ENCODE data around the gene UBE2D4. TPM values are rescaled to one million over a fixed set of nuclear protein-coding genes. Genes with fewer than 3 reads are reported as not detected.
A peak's percentile ranks its signal among the peaks of the same experiment; 100 is the strongest.
"Not testable (repeated sequence)": the region's sequence is repeated elsewhere in the genome, so short reads cannot be mapped to it uniquely, and the experiment has no call there.

Gene UBE2D4
- total and polyA plus RNA-seq, 4 experiments from 2014 or later, result 10.9 to 21.9 (median 13.8) TPM

DNA sequence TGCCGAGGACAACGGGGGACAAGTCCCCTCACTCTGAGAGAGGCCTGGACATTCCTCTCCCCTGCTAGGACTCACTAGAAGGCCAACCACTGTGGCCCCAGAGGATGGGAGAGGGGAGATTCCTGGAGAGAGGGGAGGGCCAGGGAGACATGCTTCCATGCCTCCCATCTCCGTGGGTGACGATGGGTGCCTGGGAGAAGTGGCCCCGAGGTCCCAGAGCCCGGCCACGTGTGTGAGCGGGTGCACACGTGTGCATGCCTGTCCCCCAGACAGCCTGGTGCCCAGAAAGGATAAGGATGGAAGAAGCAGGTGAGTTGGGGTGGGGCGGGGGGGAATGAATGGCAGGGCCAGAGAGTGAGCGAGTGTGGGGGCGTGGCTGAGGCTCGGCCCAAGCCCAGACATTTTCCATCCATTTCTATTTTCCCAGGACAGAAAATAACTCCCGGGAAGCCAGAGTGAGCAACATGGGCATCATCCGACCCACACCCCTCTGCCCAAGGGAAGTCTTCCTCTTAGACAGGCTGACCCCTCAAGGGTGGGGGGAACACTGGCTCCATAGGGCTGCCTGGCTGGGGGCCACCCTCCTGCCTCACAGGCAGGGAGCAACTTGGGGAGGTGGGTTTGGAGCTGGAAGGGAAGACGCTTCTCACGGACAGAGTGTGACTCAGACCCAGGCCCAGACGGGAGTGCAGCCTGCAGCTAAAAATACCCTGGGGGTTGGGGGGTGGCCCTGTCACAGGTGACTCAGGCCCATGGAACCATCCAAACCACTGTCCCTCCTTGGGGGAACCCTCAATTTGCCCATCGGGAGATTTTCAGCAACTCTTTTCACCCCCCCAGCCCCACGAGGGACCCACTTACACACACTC lies 42.2 kb downstream of the UBE2D4 start:
- intact Hi-C loops (cut with micrococcal nuclease); H3K4me3 ChIP-seq (ENCODE audit: low read length in 2 of 2); H3K9me3 Mint-ChIP-seq; H3K4me1 ChIP-seq (ENCODE audit: insufficient read depth, low read length); H3K36me3 ChIP-seq (ENCODE audit: insufficient read depth, low read length); H3K4me3 Mint-ChIP-seq; H3K4me1 Mint-ChIP-seq; H3K9me3 ChIP-seq (ENCODE audit: control insufficient read depth in 1 of 2, low read length in 2 of 2); H3K27me3 Mint-ChIP-seq; H3K27ac Mint-ChIP-seq; H3K27me3 ChIP-seq (ENCODE audit: insufficient read depth, low read length); DNase-seq; CTCF ChIA-PET (ENCODE audit: partially characterized antibody); H3K36me3 Mint-ChIP-seq; H3K27ac ChIP-seq (ENCODE audit: low read depth, low read length); POLR2A ChIA-PET (ENCODE audit: partially characterized antibody): not testable (repeated sequence)

- H3K9me3 ChIP-seq (ENCODE audit: control insufficient read depth in 1 of 2, low read length in 2 of 2); CTCF ChIA-PET (ENCODE audit: partially characterized antibody); H3K4me3 Mint-ChIP-seq; POLR2A ChIA-PET (ENCODE audit: partially characterized antibody); H3K36me3 ChIP-seq (ENCODE audit: insufficient read depth, low read length); H3K4me1 Mint-ChIP-seq; H3K27ac ChIP-seq (ENCODE audit: low read depth, low read length); DNase-seq; H3K27ac Mint-ChIP-seq; H3K27me3 ChIP-seq (ENCODE audit: insufficient read depth, low read length); intact Hi-C loops (cut with micrococcal nuclease); H3K9me3 Mint-ChIP-seq; H3K36me3 Mint-ChIP-seq; H3K27me3 Mint-ChIP-seq; H3K4me1 ChIP-seq (ENCODE audit: insufficient read depth, low read length); H3K4me3 ChIP-seq (ENCODE audit: low read length in 2 of 2): not testable (repeated sequence)
These were observed 43.4 kb downstream of the UBE2D4 start for GRCh38 chr7:43969586-43969985.

DNA sequence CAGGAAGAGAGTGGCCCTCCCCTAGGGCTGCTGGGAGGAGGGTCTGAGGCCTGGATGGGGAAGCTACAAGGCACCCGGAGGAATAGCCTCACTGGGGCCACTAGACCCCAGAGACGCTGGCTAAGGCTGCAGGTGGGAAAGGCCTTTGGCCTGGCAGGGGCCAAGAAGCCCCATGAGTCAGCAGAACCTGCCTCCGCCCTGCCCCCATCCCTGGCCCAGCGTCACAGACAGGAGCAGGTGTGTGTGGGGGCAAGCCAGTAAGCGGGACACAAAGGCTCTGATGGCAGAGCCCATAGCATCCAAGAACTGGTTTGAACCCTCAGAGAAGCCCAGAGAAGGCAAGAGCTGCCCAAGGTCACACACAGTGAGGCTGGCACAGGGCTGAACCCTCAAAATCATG lies 44.5 kb downstream of the UBE2D4 start:
- H3K27me3 Mint-ChIP-seq; intact Hi-C loops (cut with micrococcal nuclease); H3K4me3 Mint-ChIP-seq; H3K4me1 Mint-ChIP-seq; H3K36me3 Mint-ChIP-seq; H3K9me3 ChIP-seq (ENCODE audit: control insufficient read depth in 1 of 2, low read length in 2 of 2); CTCF ChIA-PET (ENCODE audit: partially characterized antibody); H3K4me1 ChIP-seq (ENCODE audit: insufficient read depth, low read length); H3K27me3 ChIP-seq (ENCODE audit: insufficient read depth, low read length); H3K27ac ChIP-seq (ENCODE audit: low read depth, low read length); H3K9me3 Mint-ChIP-seq; H3K36me3 ChIP-seq (ENCODE audit: insufficient read depth, low read length); H3K27ac Mint-ChIP-seq; DNase-seq; H3K4me3 ChIP-seq (ENCODE audit: low read length in 2 of 2); POLR2A ChIA-PET (ENCODE audit: partially characterized antibody): not testable (repeated sequence)

GRCh38 chr7:43974033-43974573 lies 47.9 kb downstream of the UBE2D4 start:
- H3K36me3 Mint-ChIP-seq; H3K9me3 Mint-ChIP-seq; H3K27me3 Mint-ChIP-seq; H3K27ac ChIP-seq (ENCODE audit: low read depth, low read length); H3K4me1 ChIP-seq (ENCODE audit: insufficient read depth, low read length); H3K27ac Mint-ChIP-seq; DNase-seq; H3K4me1 Mint-ChIP-seq; POLR2A ChIA-PET (ENCODE audit: partially characterized antibody); intact Hi-C loops (cut with micrococcal nuclease); H3K4me3 Mint-ChIP-seq; H3K9me3 ChIP-seq (ENCODE audit: control insufficient read depth in 1 of 2, low read length in 2 of 2); CTCF ChIA-PET (ENCODE audit: partially characterized antibody); H3K27me3 ChIP-seq (ENCODE audit: insufficient read depth, low read length); H3K36me3 ChIP-seq (ENCODE audit: insufficient read depth, low read length); H3K4me3 ChIP-seq (ENCODE audit: low read length in 2 of 2): not testable (repeated sequence)

DNA sequence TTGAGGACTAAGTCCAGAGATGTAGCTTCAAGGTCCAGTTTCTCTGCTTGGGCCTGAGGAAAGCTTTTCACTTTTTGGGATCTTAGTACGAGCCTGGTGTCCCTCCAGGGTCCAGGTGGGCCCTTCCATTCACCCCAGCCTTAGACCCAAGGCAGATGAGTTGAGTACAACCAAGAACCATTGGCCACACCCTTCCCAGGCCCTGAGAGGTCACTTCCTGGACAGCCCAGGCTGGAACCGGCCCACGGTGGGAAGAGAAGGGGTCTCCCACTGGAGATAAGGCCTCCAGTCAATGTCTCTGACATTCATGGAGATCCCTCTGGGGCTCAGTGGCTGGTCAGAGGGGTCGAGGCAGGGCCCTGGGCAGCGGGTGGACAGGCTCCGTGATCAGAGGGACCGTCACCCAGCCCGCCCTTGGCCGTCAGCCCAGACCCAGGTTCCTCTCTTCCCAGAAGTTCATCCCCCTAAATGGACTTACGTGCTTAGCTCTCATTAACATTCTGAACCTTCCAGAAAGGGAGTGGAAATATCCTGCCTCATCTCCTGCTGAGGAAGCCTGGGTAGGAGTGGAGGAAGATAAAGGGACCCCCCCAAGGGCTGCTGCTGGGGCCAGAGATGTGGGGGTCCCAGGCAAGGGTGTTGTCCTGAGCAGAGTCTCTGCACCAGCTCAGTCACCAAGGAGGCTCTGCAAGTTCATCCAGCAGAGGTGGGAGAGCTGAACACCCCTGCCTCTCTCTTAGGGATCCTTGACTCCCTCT lies 48.7 kb downstream of the UBE2D4 start:
- DNase-seq; H3K4me3 Mint-ChIP-seq; H3K4me1 Mint-ChIP-seq; H3K9me3 ChIP-seq (ENCODE audit: control insufficient read depth in 1 of 2, low read length in 2 of 2); POLR2A ChIA-PET (ENCODE audit: partially characterized antibody); H3K4me3 ChIP-seq (ENCODE audit: low read length in 2 of 2); H3K27ac ChIP-seq (ENCODE audit: low read depth, low read length); H3K36me3 Mint-ChIP-seq; H3K27me3 Mint-ChIP-seq; intact Hi-C loops (cut with micrococcal nuclease); H3K27ac Mint-ChIP-seq; H3K4me1 ChIP-seq (ENCODE audit: insufficient read depth, low read length); CTCF ChIA-PET (ENCODE audit: partially characterized antibody); H3K36me3 ChIP-seq (ENCODE audit: insufficient read depth, low read length); H3K9me3 Mint-ChIP-seq; H3K27me3 ChIP-seq (ENCODE audit: insufficient read depth, low read length): not testable (repeated sequence)

- H3K4me1 ChIP-seq (ENCODE audit: insufficient read depth, low read length), result no peaks in the 10 kb centered on the region
- H3K4me3 ChIP-seq (ENCODE audit: low read length in 2 of 2), result no peak overlapping the region
- no peaks in the 10 kb centered on the region for H3K36me3 ChIP-seq (ENCODE audit: insufficient read depth, low read length)
- Mint-ChIP-seq H3K27me3 (no peaks in the 10 kb centered on the region), H3K27ac (no peak overlapping the region), H3K36me3 (peaks cover 1 to 3% of the 10 kb centered on the region in 2 donors), H3K4me3 (peak overlapping the region in 1 of 8 donors; percentile 25), H3K9me3 (no peaks in the 10 kb centered on the region), H3K4me1 (no peaks in the 10 kb centered on the region)
- intact Hi-C loops (cut with micrococcal nuclease), result no loop called here
- no peak overlapping the region for H3K27ac ChIP-seq (ENCODE audit: low read depth, low read length)
- CTCF ChIA-PET (ENCODE audit: partially characterized antibody), result no interaction called here
- H3K27me3 ChIP-seq (ENCODE audit: insufficient read depth, low read length), result no peaks in the 10 kb centered on the region
- POLR2A ChIA-PET (ENCODE audit: partially characterized antibody), result no interaction called here
- no peaks in the 10 kb centered on the region for H3K9me3 ChIP-seq (ENCODE audit: control insufficient read depth in 1 of 2, low read length in 2 of 2)
- DNase-seq, result no peak
These were observed 51.3 kb downstream of the UBE2D4 start for GRCh38 chr7:43977525-43977924.

- H3K4me1 Mint-ChIP-seq; H3K9me3 Mint-ChIP-seq; H3K4me3 Mint-ChIP-seq; H3K36me3 ChIP-seq (ENCODE audit: insufficient read depth, low read length); H3K27ac Mint-ChIP-seq; CTCF ChIA-PET (ENCODE audit: partially characterized antibody); H3K27ac ChIP-seq (ENCODE audit: low read depth, low read length); H3K9me3 ChIP-seq (ENCODE audit: control insufficient read depth in 1 of 2, low read length in 2 of 2); H3K27me3 Mint-ChIP-seq; DNase-seq; POLR2A ChIA-PET (ENCODE audit: partially characterized antibody); H3K27me3 ChIP-seq (ENCODE audit: insufficient read depth, low read length); H3K4me3 ChIP-seq (ENCODE audit: low read length in 2 of 2); H3K4me1 ChIP-seq (ENCODE audit: insufficient read depth, low read length); intact Hi-C loops (cut with micrococcal nuclease); H3K36me3 Mint-ChIP-seq: not testable (repeated sequence)
These were observed 51.9 kb downstream of the UBE2D4 start for GRCh38 chr7:43978102-43978501.
